Fibroblast of lung (primary cell): Measurements from ENCODE around the gene IMMP2L.

Experiments
- EZH2 ChIP-seq: IDR thresholded peaks from 2 replicates; pipeline ENCODE4 v1.5.1; 2012; ENCODE audit warnings: low read length, control low read depth, mild to moderate bottlenecking; ENCODE audit errors: missing control alignments
- TF ChIP-seq, protein P1 (sequence below), 2 donors: IDR thresholded peaks in 1 of 2; conservative IDR thresholded peaks in 1 of 2; 1 replicate in 1 of 2; 2 replicates in 1 of 2; pipeline ENCODE4 v1.5.1; 2011 to 2012; ENCODE audit warnings: low read length in 2 of 2, control low read depth in 1 of 2, inconsistent platforms in 1 of 2, low read depth in 1 of 2, mild to moderate bottlenecking in 1 of 2

DNA sequence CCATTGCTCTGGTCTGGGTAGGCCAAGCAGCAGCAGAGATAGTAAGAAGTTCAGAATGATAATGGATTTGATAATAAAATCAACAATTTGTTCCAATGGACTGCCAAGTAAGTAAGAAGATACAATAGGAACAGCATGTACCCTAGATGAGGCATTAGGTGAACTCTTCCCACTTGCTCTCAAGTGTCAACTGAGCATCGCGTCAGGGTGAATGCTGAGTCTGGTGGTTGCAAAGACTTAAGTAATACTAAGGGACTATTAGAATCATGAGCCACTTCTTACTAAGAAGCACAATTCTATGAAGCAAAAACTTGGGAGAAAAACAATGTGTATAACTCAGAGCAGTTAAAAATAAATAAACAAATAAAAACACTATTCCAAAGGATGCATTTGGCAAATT lies 416.8 kb downstream of the IMMP2L start:
- TF ChIP-seq, protein P1, sequence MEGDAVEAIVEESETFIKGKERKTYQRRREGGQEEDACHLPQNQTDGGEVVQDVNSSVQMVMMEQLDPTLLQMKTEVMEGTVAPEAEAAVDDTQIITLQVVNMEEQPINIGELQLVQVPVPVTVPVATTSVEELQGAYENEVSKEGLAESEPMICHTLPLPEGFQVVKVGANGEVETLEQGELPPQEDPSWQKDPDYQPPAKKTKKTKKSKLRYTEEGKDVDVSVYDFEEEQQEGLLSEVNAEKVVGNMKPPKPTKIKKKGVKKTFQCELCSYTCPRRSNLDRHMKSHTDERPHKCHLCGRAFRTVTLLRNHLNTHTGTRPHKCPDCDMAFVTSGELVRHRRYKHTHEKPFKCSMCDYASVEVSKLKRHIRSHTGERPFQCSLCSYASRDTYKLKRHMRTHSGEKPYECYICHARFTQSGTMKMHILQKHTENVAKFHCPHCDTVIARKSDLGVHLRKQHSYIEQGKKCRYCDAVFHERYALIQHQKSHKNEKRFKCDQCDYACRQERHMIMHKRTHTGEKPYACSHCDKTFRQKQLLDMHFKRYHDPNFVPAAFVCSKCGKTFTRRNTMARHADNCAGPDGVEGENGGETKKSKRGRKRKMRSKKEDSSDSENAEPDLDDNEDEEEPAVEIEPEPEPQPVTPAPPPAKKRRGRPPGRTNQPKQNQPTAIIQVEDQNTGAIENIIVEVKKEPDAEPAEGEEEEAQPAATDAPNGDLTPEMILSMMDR (conservative IDR thresholded peaks at IDR 0.05 in 1 of 2, IDR thresholded peaks at IDR 0.05 in 1 of 2; ENCODE audit: low read depth in 1 of 2, low read length in 2 of 2), result no peak
- no peak for TF ChIP-seq EZH2
